WTC11 (cell line): ENCODE measurements around the gene OR1L8. TPM values are rescaled to one million over a fixed set of nuclear protein-coding genes. Genes with fewer than 3 reads are reported as not detected.
"Not testable (repeated sequence)": the region's sequence is repeated elsewhere in the genome, so short reads cannot be mapped to it uniquely, and the experiment has no call there.

Experiments used
- ATAC-seq: fragments of 200-7000 bp; cut with Tn5 transposase; 2 replicates; pipeline ENCODE4 v1.10.0; 2021; ENCODE audit warnings: mild to moderate bottlenecking, moderate library complexity
- CTCF ChIA-PET: fragments of 300-600 bp; sonication (Branson Sonifier 250); formaldehyde crosslinking; loops from one replicate; lab custom pipeline; 2021; ENCODE audit warnings: antibody characterized with exemption; lab: Charles Lee
- POLR2A ChIA-PET: fragments of 350-600 bp; sonication (Branson Sonifier 250); formaldehyde crosslinking; loops from one replicate; lab custom pipeline; 2021; ENCODE audit warnings: antibody characterized with exemption; lab: Charles Lee
- DNase-seq: peaks from one replicate; pipeline ENCODE4 v3.0.0; 2021; ENCODE audit warnings: low spot score
- H3K27ac Mint-ChIP-seq: 2 replicates; pipeline ENCODE4 v1.8.0; 2021; ENCODE audit warnings: mixed read lengths
- H3K27me3 Mint-ChIP-seq: 2 replicates; pipeline ENCODE4 v1.8.0; 2021; ENCODE audit warnings: low read depth, mild to moderate bottlenecking, moderate library complexity, mixed read lengths
- H3K36me3 Mint-ChIP-seq: 2 replicates; pipeline ENCODE4 v1.8.0; 2021; ENCODE audit warnings: mixed read lengths
- H3K4me1 Mint-ChIP-seq: 2 replicates; pipeline ENCODE4 v1.8.0; 2022; ENCODE audit warnings: mixed read lengths
- H3K4me3 Mint-ChIP-seq: 2 replicates; pipeline ENCODE4 v1.8.0; 2021; ENCODE audit warnings: mild to moderate bottlenecking, moderate library complexity, mixed read lengths
- H3K9me3 Mint-ChIP-seq: 2 replicates; pipeline ENCODE4 v1.8.0; 2021; ENCODE audit warnings: mixed read lengths
- AFF4 ChIP-seq: sonication (generic); formaldehyde crosslinking; IDR thresholded peaks from 2 replicates; pipeline ENCODE4 v1.8.1; 2023; ENCODE audit warnings: mild to moderate bottlenecking, missing genetic modification reagents, borderline replicate concordance
- ARID4B ChIP-seq: sonication (generic); formaldehyde crosslinking; IDR thresholded peaks from 2 replicates; pipeline ENCODE4 v1.8.0; 2023; ENCODE audit warnings: missing genetic modification reagents, mild to moderate bottlenecking, borderline replicate concordance
- ELF4 ChIP-seq: sonication (generic); formaldehyde crosslinking; IDR thresholded peaks from 2 replicates; pipeline ENCODE4 v1.8.1; 2022; ENCODE audit warnings: low read depth, mild to moderate bottlenecking, moderate library complexity, missing genetic modification reagents
- ESRRA ChIP-seq: sonication (generic); formaldehyde crosslinking; IDR thresholded peaks from 2 replicates; pipeline ENCODE4 v1.8.1; 2022; ENCODE audit warnings: mild to moderate bottlenecking, missing genetic modification reagents, borderline replicate concordance
- GTF2I ChIP-seq: fragments of 250-450 bp; sonication (Bioruptor Pico); conservative IDR thresholded peaks from 2 replicates; pipeline ENCODE4 v1.4.0; 2021; ENCODE audit warnings: mild to moderate bottlenecking
- HMGA2 ChIP-seq: fragments of 250-450 bp; sonication (Bioruptor Pico); IDR thresholded peaks from 2 replicates; pipeline ENCODE4 v1.4.0; 2021; ENCODE audit warnings: mild to moderate bottlenecking, moderate library complexity
- IRF1 ChIP-seq: sonication (generic); formaldehyde crosslinking; IDR thresholded peaks from 2 replicates; pipeline ENCODE4 v1.8.0; 2023; ENCODE audit warnings: missing genetic modification reagents
- MYBL2 ChIP-seq: sonication (generic); formaldehyde crosslinking; IDR thresholded peaks from 2 replicates; pipeline ENCODE4 v1.8.1; 2023; ENCODE audit warnings: mild to moderate bottlenecking, moderate library complexity, missing genetic modification reagents
- NFYB ChIP-seq: sonication (generic); formaldehyde crosslinking; conservative IDR thresholded peaks from 2 replicates; pipeline ENCODE4 v1.8.0; 2022; ENCODE audit warnings: low read depth, missing genetic modification reagents
- OVOL2 ChIP-seq: fragments of 250-450 bp; sonication (Bioruptor Pico); IDR thresholded peaks from 2 replicates; pipeline ENCODE4 v1.9.0; 2021; ENCODE audit warnings: mild to moderate bottlenecking, borderline replicate concordance
- RORB ChIP-seq: fragments of 250-450 bp; sonication (Bioruptor Pico); IDR thresholded peaks from 2 replicates; pipeline ENCODE4 v1.9.0; 2021; ENCODE audit warnings: mild to moderate bottlenecking
- SOX15 ChIP-seq: fragments of 250-450 bp; sonication (Bioruptor Pico); IDR thresholded peaks from 2 replicates; pipeline ENCODE4 v1.9.0; 2021; ENCODE audit warnings: mild to moderate bottlenecking
- TCF7 ChIP-seq: sonication (generic); formaldehyde crosslinking; IDR thresholded peaks from 2 replicates; pipeline ENCODE4 v1.8.0; 2022; ENCODE audit warnings: mild to moderate bottlenecking, low read depth, missing genetic modification reagents, moderate library complexity
- ZBTB21 ChIP-seq: sonication (generic); formaldehyde crosslinking; IDR thresholded peaks from 2 replicates; pipeline ENCODE4 v1.8.1; 2023; ENCODE audit warnings: mild to moderate bottlenecking, missing genetic modification reagents, borderline replicate concordance
- ZNF263 ChIP-seq: sonication (generic); formaldehyde crosslinking; IDR thresholded peaks from 2 replicates; pipeline ENCODE4 v1.8.1; 2022; ENCODE audit warnings: low read depth, mild to moderate bottlenecking, moderate library complexity, missing genetic modification reagents
- ZNF396 ChIP-seq: fragments of 250-450 bp; sonication (Bioruptor Pico); IDR thresholded peaks from 2 replicates; pipeline ENCODE4 v1.8.0; 2021; ENCODE audit warnings: mild to moderate bottlenecking, moderate library complexity, borderline replicate concordance
- ZNF416 ChIP-seq: fragments of 250-450 bp; sonication (Bioruptor Pico); IDR thresholded peaks from 2 replicates; pipeline ENCODE4 v1.9.0; 2021; ENCODE audit warnings: mild to moderate bottlenecking, inconsistent platforms
- total RNA-seq: library from RNA; stranded (reverse); gene quantifications from 3 replicates; pipeline ENCODE4 v1.2.3, GENCODE V29; 2021
- TF ChIP-seq, protein P1 (sequence below): sonication (generic); formaldehyde crosslinking; IDR thresholded peaks from 2 replicates; pipeline ENCODE4 v1.8.0; 2022; ENCODE audit warnings: mild to moderate bottlenecking, missing genetic modification reagents
- TF ChIP-seq, protein P2 (sequence below): sonication (generic); formaldehyde crosslinking; IDR thresholded peaks from 2 replicates; pipeline ENCODE4 v1.8.1; 2022; ENCODE audit warnings: mild to moderate bottlenecking, missing genetic modification reagents, moderate library complexity, borderline replicate concordance
- TF ChIP-seq, protein P3 (sequence below): sonication (generic); formaldehyde crosslinking; conservative IDR thresholded peaks from 2 replicates; pipeline ENCODE4 v1.8.1; 2022; ENCODE audit warnings: mild to moderate bottlenecking, missing genetic modification reagents

The OR1L8 gene
- total RNA-seq, 1 experiment from 2014 or later = not detected

DNA sequence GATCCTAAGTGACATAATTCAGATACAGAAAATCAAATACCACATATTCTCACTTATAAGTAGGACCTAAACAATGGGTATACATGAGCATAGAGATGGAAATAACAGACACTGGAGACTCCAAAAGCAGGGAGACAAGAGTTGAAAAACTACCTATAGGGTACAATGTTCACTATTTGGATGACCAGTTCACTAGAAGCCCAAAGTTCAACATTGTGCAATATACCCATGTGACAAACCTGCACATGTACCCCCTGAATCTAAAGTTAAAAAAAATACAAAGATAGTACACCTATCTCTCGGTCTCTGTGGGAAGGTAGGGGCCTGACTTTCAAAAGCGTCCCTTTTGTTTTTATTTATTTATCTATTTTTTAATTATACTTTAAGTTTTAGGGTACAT, 44.4 kb downstream of the OR1L8 start:
- Mint-ChIP-seq H3K27me3 (peaks cover 26% of the 10 kb centered on the region), H3K9me3 (peaks cover 79% of the 10 kb centered on the region), H3K4me3 (no peak overlapping the region), H3K36me3 (peaks cover 46% of the 10 kb centered on the region), H3K4me1 (no peaks in the 10 kb centered on the region), H3K27ac (no peak overlapping the region)
- ChIA-PET POLR2A (no interaction called here), CTCF (no interaction called here)
- DNase-seq (no peak), ATAC-seq (no peak)
- TF ChIP-seq RORB = no peak
- TF ChIP-seq ELF4 (CRISPR knock-in tag) = no peak
- no peak for TF ChIP-seq HMGA2 (CRISPR knock-in tag)
- TF ChIP-seq, protein P1, sequence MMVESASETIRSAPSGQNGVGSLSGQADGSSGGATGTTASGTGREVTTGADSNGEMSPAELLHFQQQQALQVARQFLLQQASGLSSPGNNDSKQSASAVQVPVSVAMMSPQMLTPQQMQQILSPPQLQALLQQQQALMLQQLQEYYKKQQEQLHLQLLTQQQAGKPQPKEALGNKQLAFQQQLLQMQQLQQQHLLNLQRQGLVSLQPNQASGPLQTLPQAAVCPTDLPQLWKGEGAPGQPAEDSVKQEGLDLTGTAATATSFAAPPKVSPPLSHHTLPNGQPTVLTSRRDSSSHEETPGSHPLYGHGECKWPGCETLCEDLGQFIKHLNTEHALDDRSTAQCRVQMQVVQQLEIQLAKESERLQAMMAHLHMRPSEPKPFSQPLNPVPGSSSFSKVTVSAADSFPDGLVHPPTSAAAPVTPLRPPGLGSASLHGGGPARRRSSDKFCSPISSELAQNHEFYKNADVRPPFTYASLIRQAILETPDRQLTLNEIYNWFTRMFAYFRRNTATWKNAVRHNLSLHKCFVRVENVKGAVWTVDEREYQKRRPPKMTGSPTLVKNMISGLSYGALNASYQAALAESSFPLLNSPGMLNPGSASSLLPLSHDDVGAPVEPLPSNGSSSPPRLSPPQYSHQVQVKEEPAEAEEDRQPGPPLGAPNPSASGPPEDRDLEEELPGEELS = no peak
- no peak for TF ChIP-seq OVOL2 (CRISPR knock-in tag)
- no peak for TF ChIP-seq MYBL2
- TF ChIP-seq IRF1 = no peak
- no peak for TF ChIP-seq TCF7 (CRISPR knock-in tag)
- TF ChIP-seq NFYB (CRISPR knock-in tag) = no peak
- no peak for TF ChIP-seq AFF4 (CRISPR knock-in tag)
- TF ChIP-seq ESRRA (CRISPR knock-in tag) = no peak

DNA sequence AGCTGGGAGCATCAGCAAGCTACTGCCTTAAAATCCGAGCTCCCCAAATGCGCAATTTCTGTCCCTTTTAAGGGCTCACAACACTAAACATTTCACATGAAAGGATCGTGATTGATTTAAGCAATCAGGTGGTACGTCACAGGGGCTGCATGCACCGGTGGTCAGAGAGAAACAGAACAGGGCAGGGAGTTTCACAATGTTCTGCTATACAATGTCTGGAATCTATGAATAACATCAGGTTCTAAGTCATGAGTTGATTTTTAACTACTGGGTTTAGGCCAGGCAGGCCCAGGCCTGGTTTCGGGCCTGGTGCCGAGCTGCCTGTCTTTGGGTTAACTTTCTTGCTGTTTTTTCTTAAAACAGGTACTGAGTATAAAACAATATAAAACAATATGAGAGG, 46.1 kb downstream of the OR1L8 start:
- POLR2A ChIA-PET = not testable (repeated sequence)
- H3K9me3 Mint-ChIP-seq = peaks cover 79% of the 10 kb centered on the region

DNA sequence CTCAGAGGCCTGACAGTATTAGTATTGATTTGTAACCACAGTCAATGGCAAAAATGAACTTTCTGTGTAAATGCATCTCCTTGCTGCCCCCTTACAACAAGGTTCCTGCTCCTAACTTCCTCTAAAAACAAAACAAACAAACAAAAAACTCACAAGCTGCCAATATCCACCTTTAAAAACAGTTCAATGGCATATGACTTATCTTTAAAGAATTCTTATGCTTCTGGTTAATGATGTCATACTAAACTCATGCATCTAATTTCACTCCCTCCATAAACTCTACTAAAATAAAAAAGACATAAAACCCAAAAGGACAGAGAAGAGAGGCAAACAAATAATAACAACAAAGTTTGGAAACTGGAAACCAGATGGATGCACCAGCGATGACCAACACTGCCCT, 47.0 kb downstream of the OR1L8 start:
- CTCF ChIA-PET = no interaction called here
- peaks cover 33% of the 10 kb centered on the region for H3K27me3 Mint-ChIP-seq
- peaks cover 58% of the 10 kb centered on the region for H3K36me3 Mint-ChIP-seq
- DNase-seq (no peak), ATAC-seq (no peak)
- H3K9me3 Mint-ChIP-seq = peaks cover 78% of the 10 kb centered on the region
- no peak overlapping the region for H3K4me3 Mint-ChIP-seq
- no peak overlapping the region for H3K27ac Mint-ChIP-seq
- POLR2A ChIA-PET = no interaction called here
- no peaks in the 10 kb centered on the region for H3K4me1 Mint-ChIP-seq
- TF ChIP-seq ZBTB21 (CRISPR knock-in tag) (no peak), TCF7 (CRISPR knock-in tag) (no peak), ZNF396 (no peak), ZNF263 (CRISPR knock-in tag) (no peak), ARID4B (CRISPR knock-in tag) (no peak), SOX15 (CRISPR knock-in tag) (no peak), ZNF416 (CRISPR knock-in tag) (no peak), GTF2I (no peak)
- TF ChIP-seq, protein P2, sequence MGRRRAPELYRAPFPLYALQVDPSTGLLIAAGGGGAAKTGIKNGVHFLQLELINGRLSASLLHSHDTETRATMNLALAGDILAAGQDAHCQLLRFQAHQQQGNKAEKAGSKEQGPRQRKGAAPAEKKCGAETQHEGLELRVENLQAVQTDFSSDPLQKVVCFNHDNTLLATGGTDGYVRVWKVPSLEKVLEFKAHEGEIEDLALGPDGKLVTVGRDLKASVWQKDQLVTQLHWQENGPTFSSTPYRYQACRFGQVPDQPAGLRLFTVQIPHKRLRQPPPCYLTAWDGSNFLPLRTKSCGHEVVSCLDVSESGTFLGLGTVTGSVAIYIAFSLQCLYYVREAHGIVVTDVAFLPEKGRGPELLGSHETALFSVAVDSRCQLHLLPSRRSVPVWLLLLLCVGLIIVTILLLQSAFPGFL = no peak
- TF ChIP-seq, protein P3, sequence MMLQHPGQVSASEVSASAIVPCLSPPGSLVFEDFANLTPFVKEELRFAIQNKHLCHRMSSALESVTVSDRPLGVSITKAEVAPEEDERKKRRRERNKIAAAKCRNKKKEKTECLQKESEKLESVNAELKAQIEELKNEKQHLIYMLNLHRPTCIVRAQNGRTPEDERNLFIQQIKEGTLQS (CRISPR knock-in tag) = no peak

More for the DNA sequence above, 46.1 kb downstream of the OR1L8 start:
- Mint-ChIP-seq H3K27me3 (peaks cover 33% of the 10 kb centered on the region), H3K36me3 (peaks cover 55% of the 10 kb centered on the region)
- DNase-seq, H3K27ac Mint-ChIP-seq, H3K4me3 Mint-ChIP-seq, ATAC-seq, H3K4me1 Mint-ChIP-seq, CTCF ChIA-PET: not testable (repeated sequence)
